HL-60 (cell line): Measurements from ENCODE around the gene HMCES.

ENCODE experiments used
- DNase-seq, 2 experiments: peaks; one replicate each; pipeline ENCODE4 v3.0.0-alpha.2; 2010 to 2020; ENCODE audit warnings: low read depth in 1 of 2, low spot score in 1 of 2
- H3K27ac ChIP-seq: fragments of 250-450 bp; sonication (Bioruptor Pico); replicated peaks from 2 replicates; pipeline ENCODE4 v1.5.1; 2020; ENCODE audit warnings: mild to moderate bottlenecking, moderate library complexity
- H3K27me3 ChIP-seq: fragments of 250-450 bp; sonication (Bioruptor Pico); 2 replicates; pipeline ENCODE4 v1.5.1; 2021; ENCODE audit warnings: mild to moderate bottlenecking, moderate library complexity; ENCODE audit not compliant: insufficient read depth, poor library complexity, severe bottlenecking
- H3K4me3 ChIP-seq: replicated peaks from 2 replicates; pipeline ENCODE4 v1.5.1; 2011; ENCODE audit warnings: mild to moderate bottlenecking, control low read depth, low read length; ENCODE audit not compliant: insufficient read depth
- GABPA ChIP-seq: IDR thresholded peaks from 2 replicates; pipeline ENCODE4 v1.6.1; 2012; ENCODE audit warnings: low read depth
- POLR2AphosphoS5 ChIP-seq: IDR thresholded peaks from 2 replicates; pipeline ENCODE4 v1.6.1; 2012; ENCODE audit warnings: low read depth
- SPI1 ChIP-seq: IDR thresholded peaks from 2 replicates; pipeline ENCODE4 v1.6.1; 2012; ENCODE audit warnings: low read depth, mild to moderate bottlenecking, borderline replicate concordance
- TF ChIP-seq, protein P1 (sequence below): IDR thresholded peaks from one replicate; pipeline ENCODE4 v1.5.1; 2011; ENCODE audit warnings: low read length, control low read depth, inconsistent platforms; ENCODE audit not compliant: insufficient read depth
- TF ChIP-seq, protein P2 (sequence below): IDR thresholded peaks from 2 replicates; pipeline ENCODE4 v1.6.1; 2012; ENCODE audit warnings: low read depth; ENCODE audit not compliant: insufficient replicate concordance

HMCES gene

DNA sequence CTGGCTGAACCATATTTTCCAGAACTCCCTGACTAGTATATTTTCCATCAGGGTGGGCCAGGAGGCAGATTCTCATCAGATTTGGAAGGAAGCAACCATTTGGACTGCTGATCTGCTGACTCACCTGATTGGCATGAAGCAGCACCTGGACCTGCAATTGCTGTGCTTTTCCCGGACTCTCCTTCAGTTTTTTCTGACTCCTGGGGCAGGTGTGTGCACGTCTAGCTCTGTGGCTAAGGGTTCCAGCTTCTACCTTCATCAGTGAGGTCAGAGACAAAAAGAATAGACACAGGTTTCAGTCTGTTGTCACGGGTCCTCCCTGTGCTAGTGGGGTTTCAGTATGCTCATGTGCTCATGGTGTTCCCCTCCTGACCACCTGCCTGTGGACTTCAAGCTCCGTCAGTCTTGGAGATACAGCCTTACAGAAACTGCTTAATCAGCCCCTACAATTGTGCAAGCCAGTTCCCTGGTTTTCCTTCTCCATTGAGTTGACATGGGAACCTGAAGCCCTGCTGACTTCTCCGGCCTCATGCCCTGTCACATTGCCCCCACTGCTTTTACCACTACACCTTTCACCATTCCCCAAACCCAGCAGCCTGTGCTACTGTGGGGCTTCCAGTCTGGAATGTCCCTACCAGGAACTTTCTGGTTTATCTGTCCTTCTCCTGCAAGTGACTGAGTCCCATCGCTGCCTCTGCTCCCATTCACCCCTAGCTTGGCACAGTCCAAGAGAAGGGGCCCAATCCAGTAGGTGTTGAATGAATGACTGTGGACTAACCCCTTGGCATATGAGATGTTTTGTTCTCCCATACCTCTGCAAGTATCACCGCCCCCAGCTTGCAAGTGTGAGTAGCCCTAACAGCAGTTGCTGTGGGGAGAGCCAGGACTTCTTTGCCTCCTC is 31.7 kb downstream of the HMCES start:
- no peak for DNase-seq
- TF ChIP-seq, protein P1, sequence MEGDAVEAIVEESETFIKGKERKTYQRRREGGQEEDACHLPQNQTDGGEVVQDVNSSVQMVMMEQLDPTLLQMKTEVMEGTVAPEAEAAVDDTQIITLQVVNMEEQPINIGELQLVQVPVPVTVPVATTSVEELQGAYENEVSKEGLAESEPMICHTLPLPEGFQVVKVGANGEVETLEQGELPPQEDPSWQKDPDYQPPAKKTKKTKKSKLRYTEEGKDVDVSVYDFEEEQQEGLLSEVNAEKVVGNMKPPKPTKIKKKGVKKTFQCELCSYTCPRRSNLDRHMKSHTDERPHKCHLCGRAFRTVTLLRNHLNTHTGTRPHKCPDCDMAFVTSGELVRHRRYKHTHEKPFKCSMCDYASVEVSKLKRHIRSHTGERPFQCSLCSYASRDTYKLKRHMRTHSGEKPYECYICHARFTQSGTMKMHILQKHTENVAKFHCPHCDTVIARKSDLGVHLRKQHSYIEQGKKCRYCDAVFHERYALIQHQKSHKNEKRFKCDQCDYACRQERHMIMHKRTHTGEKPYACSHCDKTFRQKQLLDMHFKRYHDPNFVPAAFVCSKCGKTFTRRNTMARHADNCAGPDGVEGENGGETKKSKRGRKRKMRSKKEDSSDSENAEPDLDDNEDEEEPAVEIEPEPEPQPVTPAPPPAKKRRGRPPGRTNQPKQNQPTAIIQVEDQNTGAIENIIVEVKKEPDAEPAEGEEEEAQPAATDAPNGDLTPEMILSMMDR = no peak
- TF ChIP-seq GABPA (no peak), SPI1 (no peak), POLR2AphosphoS5 (no peak)
- TF ChIP-seq, protein P2, sequence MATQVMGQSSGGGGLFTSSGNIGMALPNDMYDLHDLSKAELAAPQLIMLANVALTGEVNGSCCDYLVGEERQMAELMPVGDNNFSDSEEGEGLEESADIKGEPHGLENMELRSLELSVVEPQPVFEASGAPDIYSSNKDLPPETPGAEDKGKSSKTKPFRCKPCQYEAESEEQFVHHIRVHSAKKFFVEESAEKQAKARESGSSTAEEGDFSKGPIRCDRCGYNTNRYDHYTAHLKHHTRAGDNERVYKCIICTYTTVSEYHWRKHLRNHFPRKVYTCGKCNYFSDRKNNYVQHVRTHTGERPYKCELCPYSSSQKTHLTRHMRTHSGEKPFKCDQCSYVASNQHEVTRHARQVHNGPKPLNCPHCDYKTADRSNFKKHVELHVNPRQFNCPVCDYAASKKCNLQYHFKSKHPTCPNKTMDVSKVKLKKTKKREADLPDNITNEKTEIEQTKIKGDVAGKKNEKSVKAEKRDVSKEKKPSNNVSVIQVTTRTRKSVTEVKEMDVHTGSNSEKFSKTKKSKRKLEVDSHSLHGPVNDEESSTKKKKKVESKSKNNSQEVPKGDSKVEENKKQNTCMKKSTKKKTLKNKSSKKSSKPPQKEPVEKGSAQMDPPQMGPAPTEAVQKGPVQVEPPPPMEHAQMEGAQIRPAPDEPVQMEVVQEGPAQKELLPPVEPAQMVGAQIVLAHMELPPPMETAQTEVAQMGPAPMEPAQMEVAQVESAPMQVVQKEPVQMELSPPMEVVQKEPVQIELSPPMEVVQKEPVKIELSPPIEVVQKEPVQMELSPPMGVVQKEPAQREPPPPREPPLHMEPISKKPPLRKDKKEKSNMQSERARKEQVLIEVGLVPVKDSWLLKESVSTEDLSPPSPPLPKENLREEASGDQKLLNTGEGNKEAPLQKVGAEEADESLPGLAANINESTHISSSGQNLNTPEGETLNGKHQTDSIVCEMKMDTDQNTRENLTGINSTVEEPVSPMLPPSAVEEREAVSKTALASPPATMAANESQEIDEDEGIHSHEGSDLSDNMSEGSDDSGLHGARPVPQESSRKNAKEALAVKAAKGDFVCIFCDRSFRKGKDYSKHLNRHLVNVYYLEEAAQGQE = no peak
- H3K4me3 ChIP-seq = no peak overlapping the region
- no peak overlapping the region for H3K27ac ChIP-seq
- no peaks in the 10 kb centered on the region for H3K27me3 ChIP-seq

DNA sequence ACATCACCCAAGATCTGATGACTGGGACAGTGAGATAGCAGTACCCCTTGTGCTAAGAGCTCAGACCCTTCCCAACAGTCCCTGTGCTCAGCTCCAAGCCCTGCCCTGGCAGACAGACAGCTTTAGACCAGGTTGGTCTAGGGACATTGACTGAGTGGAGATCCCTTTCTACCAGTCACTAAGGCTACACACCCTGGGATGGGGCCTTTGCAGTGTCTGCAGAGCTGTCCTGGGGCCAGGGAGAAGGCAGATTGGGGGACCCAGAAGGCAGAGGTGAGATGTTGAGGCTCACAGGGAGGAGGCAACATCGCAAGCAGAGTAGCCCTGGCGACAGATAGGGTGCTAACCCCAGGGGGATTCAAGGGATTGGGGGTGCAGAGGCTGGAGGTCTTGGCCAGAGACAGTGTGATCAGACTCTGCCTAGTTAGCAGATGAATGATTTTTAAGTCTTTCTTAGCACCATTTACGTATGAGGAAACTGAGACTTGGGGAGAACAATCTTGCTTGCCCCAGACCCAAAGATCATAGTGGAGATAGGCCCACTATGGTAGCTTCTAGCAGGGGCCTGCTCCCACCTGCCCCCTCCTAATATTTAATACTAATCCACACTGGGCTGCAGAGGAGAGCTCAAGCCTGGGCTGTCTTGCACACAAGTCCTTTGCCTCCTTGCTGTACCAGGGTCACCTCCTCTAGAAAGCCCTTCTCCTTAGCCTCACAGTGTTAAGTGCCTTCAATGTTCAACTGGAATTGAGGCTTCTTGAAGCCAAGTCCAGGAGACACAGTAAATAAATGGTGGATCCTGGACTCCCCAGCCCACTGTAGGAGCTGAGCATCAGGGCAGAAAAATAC is 32.6 kb downstream of the HMCES start:
- DNase-seq = no peak
- H3K4me3 ChIP-seq = no peak overlapping the region
- no peak overlapping the region for H3K27ac ChIP-seq
- H3K27me3 ChIP-seq = no peaks in the 10 kb centered on the region
- TF ChIP-seq, protein P1 = no peak
- TF ChIP-seq POLR2AphosphoS5 (no peak), SPI1 (no peak), GABPA (no peak)
- TF ChIP-seq, protein P2 = no peak

DNA sequence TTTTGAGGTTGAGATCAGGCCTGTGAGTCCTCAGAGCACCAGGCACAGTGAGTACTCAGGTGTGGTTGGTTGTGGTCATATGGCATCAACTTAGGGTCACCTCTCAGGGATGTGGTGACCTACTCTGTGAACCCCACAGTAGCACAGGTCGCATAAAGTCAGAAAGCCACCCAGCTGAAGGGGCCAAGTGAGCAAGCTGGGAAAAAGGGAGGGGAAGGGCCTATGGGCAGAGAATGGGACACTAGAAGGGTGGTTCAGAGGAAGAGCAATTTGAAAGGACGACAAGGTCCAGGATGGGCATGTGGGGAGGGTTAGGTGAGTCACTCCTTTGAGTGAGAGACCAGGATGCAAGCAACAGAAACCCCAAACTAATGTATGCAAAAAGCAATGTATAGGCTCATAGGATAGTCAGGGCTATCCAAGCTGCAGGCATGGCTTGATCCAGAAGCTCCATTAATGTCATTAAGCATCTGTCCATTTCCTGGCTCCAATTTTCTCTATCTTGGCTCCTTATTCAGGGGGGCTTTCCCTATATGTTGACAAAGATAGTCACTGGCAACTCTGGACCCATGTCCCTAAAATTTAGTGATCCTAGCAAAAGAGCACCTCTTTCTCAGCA is 33.5 kb downstream of the HMCES start:
- no peak for DNase-seq
- H3K4me3 ChIP-seq = no peak overlapping the region
- no peaks in the 10 kb centered on the region for H3K27me3 ChIP-seq
- H3K27ac ChIP-seq = no peak overlapping the region
- TF ChIP-seq SPI1 (no peak), POLR2AphosphoS5 (no peak), GABPA (no peak)
- TF ChIP-seq, protein P1 = no peak
- TF ChIP-seq, protein P2 = no peak
